GM23338 (cell line): ENCODE data around the gene TNFSF8. TPM values are rescaled to one million over a fixed set of nuclear protein-coding genes. Genes with fewer than 3 reads are reported as not detected.

Experiments used
- ATAC-seq: fragments of 200-7000 bp; cut with Tn5 transposase; 3 replicates; pipeline ENCODE4 v1.9.1; 2020
- DNase-seq: peaks from one replicate; pipeline ENCODE4 v3.0.0-alpha.2; 2015; ENCODE audit warnings: low spot score
- H2AFZ ChIP-seq: fragments of 200-600 bp; sonication (generic); 2 replicates; pipeline ENCODE4 v1.8.0; 2016; ENCODE audit warnings: antibody characterized with exemption, mild to moderate bottlenecking, moderate library complexity
- H3F3A ChIP-seq: fragments of 200-600 bp; sonication (generic); replicated peaks from 2 replicates; pipeline ENCODE4 v1.8.0; 2017; ENCODE audit warnings: antibody characterized with exemption, mixed run types, low read depth
- H3K27ac ChIP-seq: fragments of 200-600 bp; sonication (generic); 2 replicates; pipeline ENCODE4 v1.6.1; 2016; ENCODE audit warnings: low read depth
- H3K27me3 ChIP-seq: fragments of 200-600 bp; sonication (generic); 2 replicates; pipeline ENCODE4 v1.8.0; 2016; ENCODE audit warnings: mild to moderate bottlenecking, mixed run types, moderate library complexity; ENCODE audit not compliant: insufficient read depth
- H3K36me3 ChIP-seq: fragments of 200-600 bp; sonication (generic); 2 replicates; pipeline ENCODE4 v1.8.0; 2016; ENCODE audit warnings: mild to moderate bottlenecking; ENCODE audit not compliant: insufficient read depth
- H3K4me1 ChIP-seq: fragments of 200-600 bp; sonication (generic); 2 replicates; pipeline ENCODE4 v1.8.0; 2016; ENCODE audit warnings: mild to moderate bottlenecking, moderate library complexity; ENCODE audit not compliant: insufficient read depth
- H3K4me2 ChIP-seq: fragments of 200-600 bp; sonication (generic); 2 replicates; pipeline ENCODE4 v1.7.1; 2017; ENCODE audit warnings: mixed run types
- H3K4me3 ChIP-seq: fragments of 200-600 bp; sonication (generic); 2 replicates; pipeline ENCODE4 v1.6.1; 2016; ENCODE audit warnings: mixed run types
- H3K79me2 ChIP-seq: fragments of 200-600 bp; sonication (generic); replicated peaks from 2 replicates; pipeline ENCODE4 v1.8.0; 2017; ENCODE audit warnings: mild to moderate bottlenecking; ENCODE audit not compliant: insufficient read depth
- H3K9me2 ChIP-seq: fragments of 200-600 bp; sonication (generic); 2 replicates; pipeline ENCODE4 v1.8.0; 2017; ENCODE audit not compliant: insufficient read depth
- H4K20me1 ChIP-seq: fragments of 200-600 bp; sonication (generic); replicated peaks from 2 replicates; pipeline ENCODE4 v1.8.0; 2017; ENCODE audit warnings: mild to moderate bottlenecking; ENCODE audit not compliant: insufficient read depth
- H3K27ac Mint-ChIP-seq: 2 replicates; pipeline ENCODE4 v1.8.0; 2020; ENCODE audit warnings: inconsistent platforms, mild to moderate bottlenecking, moderate library complexity, mixed read lengths
- H3K27me3 Mint-ChIP-seq: 3 replicates; pipeline ENCODE4 v1.8.0; 2022; ENCODE audit warnings: low read depth, mild to moderate bottlenecking, moderate library complexity, mixed read lengths, inconsistent platforms; ENCODE audit not compliant: insufficient read depth, poor library complexity
- H3K36me3 Mint-ChIP-seq: 3 replicates; pipeline ENCODE4 v1.8.0; 2021; ENCODE audit warnings: low read depth, mild to moderate bottlenecking, inconsistent platforms, moderate library complexity, mixed read lengths
- H3K4me1 Mint-ChIP-seq: 3 replicates; pipeline ENCODE4 v1.8.0; 2020; ENCODE audit warnings: mild to moderate bottlenecking, inconsistent platforms, mixed read lengths
- H3K4me3 Mint-ChIP-seq: 3 replicates; pipeline ENCODE4 v1.8.0; 2021; ENCODE audit warnings: moderate library complexity, mild to moderate bottlenecking, inconsistent platforms, mixed read lengths
- H3K9me3 Mint-ChIP-seq: 3 replicates; pipeline ENCODE4 v1.8.0; 2020; ENCODE audit warnings: moderate library complexity, mild to moderate bottlenecking, inconsistent platforms, mixed read lengths
- CTCF ChIP-seq, 2 experiments: fragments of 200-600 bp in 1 of 2; sonication (generic) in 1 of 2; conservative IDR thresholded peaks; 2 replicates each; pipeline versions ENCODE4 v1.5.1 to v1.6.1; 2016 to 2017; ENCODE audit warnings: antibody characterized with exemption in 2 of 2, low read depth in 2 of 2, mild to moderate bottlenecking in 2 of 2, moderate library complexity in 1 of 2
- ETS1 ChIP-seq: IDR thresholded peaks from 2 replicates; pipeline ENCODE4 v1.6.1; 2016; ENCODE audit warnings: antibody characterized with exemption
- EZH2 ChIP-seq: fragments of 200-600 bp; sonication (generic); IDR thresholded peaks from one replicate; pipeline ENCODE4 v1.8.0; 2017; ENCODE audit warnings: antibody characterized with exemption, mild to moderate bottlenecking, low read depth; ENCODE audit not compliant: unreplicated experiment
- JUNB ChIP-seq: IDR thresholded peaks from one replicate; pipeline ENCODE4 v1.6.1; 2016; ENCODE audit warnings: antibody characterized with exemption; ENCODE audit not compliant: unreplicated experiment
- POLR2AphosphoS5 ChIP-seq: IDR thresholded peaks from 2 replicates; pipeline ENCODE4 v1.6.1; 2016; ENCODE audit warnings: antibody characterized with exemption, low read depth
- STAT1 ChIP-seq: IDR thresholded peaks from one replicate; pipeline ENCODE4 v1.6.1; 2016; ENCODE audit warnings: antibody characterized with exemption; ENCODE audit not compliant: unreplicated experiment
- ZNF114 ChIP-seq: fragments of 250-450 bp; sonication (Bioruptor Pico); IDR thresholded peaks from 2 replicates; pipeline ENCODE4 v1.5.0; 2020; ENCODE audit warnings: mild to moderate bottlenecking, moderate library complexity
- ZNF331 ChIP-seq: fragments of 250-450 bp; sonication (Bioruptor Pico); IDR thresholded peaks from 2 replicates; pipeline ENCODE4 v1.5.0; 2020; ENCODE audit warnings: low read depth, mild to moderate bottlenecking, moderate library complexity
- polyA plus RNA-seq: library from polyadenylated mRNA; unstranded; fragments of >200 nt; fragmentation: Nextera tagmentation; extraction: Ambion mirVana; gene quantifications from 2 replicates; pipeline ENCODE4 v1.2.1, GENCODE V29; 2016
- total RNA-seq: library from RNA; depleted of rRNA; stranded (reverse); fragments of >200 nt; shearing (Covaris generic); gene quantifications from 2 replicates; pipeline ENCODE4 v1.2.3, GENCODE V29; 2014
- TF ChIP-seq, protein P1 (sequence below): fragments of 250-450 bp; sonication (Bioruptor Pico); IDR thresholded peaks from 2 replicates; pipeline ENCODE4 v1.5.0; 2020; ENCODE audit warnings: mild to moderate bottlenecking, moderate library complexity
- TF ChIP-seq, protein P2 (sequence below): IDR thresholded peaks from one replicate; pipeline ENCODE4 v1.6.1; 2018; ENCODE audit warnings: antibody characterized with exemption; ENCODE audit not compliant: unreplicated experiment

The TNFSF8 gene
- total and polyA plus RNA-seq, 2 experiments from 2014 or later: not detected

GRCh38 chr9:114902786-114903524 is 27.4 kb downstream of the TNFSF8 start:
- H3K36me3 Mint-ChIP-seq: no peaks in the 10 kb centered on the region

More at GRCh38 chr9:114902786-114903524, 27.4 kb downstream of the TNFSF8 start:
- Histone ChIP-seq H3K36me3 (no peaks in the 10 kb centered on the region), H3K4me2 (no peak overlapping the region), H3K9me2 (no peaks in the 10 kb centered on the region), H3K4me1 (0 out of 2 replicates have a peak, but pooled peaks cover under 1% of the 10 kb centered on the region), H2AFZ (no peak overlapping the region), H3K79me2 (no peaks in the 10 kb centered on the region), H3K27me3 (no peaks in the 10 kb centered on the region), H4K20me1 (no peaks in the 10 kb centered on the region), H3K4me3 (no peak overlapping the region), H3F3A (no peaks in the 10 kb centered on the region), H3K27ac (no peak overlapping the region)
- ATAC-seq: no peak
- TF ChIP-seq POLR2AphosphoS5 (no peak), ZNF331 (CRISPR knock-in tag) (no peak), EZH2 (no peak), JUNB (no peak), CTCF (conservative IDR thresholded peaks at IDR 0.05; ENCODE audit: low read depth in 2 of 2) (no peak), ETS1 (no peak), STAT1 (no peak), ZNF114 (CRISPR knock-in tag) (no peak)
- TF ChIP-seq, protein P1, sequence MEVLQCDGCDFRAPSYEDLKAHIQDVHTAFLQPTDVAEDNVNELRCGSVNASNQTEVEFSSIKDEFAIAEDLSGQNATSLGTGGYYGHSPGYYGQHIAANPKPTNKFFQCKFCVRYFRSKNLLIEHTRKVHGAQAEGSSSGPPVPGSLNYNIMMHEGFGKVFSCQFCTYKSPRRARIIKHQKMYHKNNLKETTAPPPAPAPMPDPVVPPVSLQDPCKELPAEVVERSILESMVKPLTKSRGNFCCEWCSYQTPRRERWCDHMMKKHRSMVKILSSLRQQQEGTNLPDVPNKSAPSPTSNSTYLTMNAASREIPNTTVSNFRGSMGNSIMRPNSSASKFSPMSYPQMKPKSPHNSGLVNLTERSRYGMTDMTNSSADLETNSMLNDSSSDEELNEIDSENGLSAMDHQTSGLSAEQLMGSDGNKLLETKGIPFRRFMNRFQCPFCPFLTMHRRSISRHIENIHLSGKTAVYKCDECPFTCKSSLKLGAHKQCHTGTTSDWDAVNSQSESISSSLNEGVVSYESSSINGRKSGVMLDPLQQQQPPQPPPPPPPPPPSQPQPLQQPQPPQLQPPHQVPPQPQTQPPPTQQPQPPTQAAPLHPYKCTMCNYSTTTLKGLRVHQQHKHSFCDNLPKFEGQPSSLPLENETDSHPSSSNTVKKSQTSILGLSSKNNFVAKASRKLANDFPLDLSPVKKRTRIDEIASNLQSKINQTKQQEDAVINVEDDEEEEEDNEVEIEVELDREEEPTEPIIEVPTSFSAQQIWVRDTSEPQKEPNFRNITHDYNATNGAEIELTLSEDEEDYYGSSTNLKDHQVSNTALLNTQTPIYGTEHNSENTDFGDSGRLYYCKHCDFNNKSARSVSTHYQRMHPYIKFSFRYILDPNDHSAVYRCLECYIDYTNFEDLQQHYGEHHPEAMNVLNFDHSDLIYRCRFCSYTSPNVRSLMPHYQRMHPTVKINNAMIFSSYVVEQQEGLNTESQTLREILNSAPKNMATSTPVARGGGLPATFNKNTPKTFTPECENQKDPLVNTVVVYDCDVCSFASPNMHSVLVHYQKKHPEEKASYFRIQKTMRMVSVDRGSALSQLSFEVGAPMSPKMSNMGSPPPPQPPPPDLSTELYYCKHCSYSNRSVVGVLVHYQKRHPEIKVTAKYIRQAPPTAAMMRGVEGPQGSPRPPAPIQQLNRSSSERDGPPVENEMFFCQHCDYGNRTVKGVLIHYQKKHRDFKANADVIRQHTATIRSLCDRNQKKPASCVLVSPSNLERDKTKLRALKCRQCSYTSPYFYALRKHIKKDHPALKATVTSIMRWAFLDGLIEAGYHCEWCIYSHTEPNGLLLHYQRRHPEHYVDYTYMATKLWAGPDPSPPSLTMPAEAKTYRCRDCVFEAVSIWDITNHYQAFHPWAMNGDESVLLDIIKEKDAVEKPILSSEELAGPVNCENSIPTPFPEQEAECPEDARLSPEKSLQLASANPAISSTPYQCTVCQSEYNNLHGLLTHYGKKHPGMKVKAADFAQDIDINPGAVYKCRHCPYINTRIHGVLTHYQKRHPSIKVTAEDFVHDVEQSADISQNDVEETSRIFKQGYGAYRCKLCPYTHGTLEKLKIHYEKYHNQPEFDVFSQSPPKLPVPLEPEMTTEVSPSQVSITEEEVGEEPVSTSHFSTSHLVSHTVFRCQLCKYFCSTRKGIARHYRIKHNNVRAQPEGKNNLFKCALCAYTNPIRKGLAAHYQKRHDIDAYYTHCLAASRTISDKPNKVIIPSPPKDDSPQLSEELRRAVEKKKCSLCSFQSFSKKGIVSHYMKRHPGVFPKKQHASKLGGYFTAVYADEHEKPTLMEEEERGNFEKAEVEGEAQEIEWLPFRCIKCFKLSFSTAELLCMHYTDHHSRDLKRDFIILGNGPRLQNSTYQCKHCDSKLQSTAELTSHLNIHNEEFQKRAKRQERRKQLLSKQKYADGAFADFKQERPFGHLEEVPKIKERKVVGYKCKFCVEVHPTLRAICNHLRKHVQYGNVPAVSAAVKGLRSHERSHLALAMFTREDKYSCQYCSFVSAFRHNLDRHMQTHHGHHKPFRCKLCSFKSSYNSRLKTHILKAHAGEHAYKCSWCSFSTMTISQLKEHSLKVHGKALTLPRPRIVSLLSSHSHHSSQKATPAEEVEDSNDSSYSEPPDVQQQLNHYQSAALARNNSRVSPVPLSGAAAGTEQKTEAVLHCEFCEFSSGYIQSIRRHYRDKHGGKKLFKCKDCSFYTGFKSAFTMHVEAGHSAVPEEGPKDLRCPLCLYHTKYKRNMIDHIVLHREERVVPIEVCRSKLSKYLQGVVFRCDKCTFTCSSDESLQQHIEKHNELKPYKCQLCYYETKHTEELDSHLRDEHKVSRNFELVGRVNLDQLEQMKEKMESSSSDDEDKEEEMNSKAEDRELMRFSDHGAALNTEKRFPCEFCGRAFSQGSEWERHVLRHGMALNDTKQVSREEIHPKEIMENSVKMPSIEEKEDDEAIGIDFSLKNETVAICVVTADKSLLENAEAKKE (CRISPR knock-in tag): no peak
- TF ChIP-seq, protein P2, sequence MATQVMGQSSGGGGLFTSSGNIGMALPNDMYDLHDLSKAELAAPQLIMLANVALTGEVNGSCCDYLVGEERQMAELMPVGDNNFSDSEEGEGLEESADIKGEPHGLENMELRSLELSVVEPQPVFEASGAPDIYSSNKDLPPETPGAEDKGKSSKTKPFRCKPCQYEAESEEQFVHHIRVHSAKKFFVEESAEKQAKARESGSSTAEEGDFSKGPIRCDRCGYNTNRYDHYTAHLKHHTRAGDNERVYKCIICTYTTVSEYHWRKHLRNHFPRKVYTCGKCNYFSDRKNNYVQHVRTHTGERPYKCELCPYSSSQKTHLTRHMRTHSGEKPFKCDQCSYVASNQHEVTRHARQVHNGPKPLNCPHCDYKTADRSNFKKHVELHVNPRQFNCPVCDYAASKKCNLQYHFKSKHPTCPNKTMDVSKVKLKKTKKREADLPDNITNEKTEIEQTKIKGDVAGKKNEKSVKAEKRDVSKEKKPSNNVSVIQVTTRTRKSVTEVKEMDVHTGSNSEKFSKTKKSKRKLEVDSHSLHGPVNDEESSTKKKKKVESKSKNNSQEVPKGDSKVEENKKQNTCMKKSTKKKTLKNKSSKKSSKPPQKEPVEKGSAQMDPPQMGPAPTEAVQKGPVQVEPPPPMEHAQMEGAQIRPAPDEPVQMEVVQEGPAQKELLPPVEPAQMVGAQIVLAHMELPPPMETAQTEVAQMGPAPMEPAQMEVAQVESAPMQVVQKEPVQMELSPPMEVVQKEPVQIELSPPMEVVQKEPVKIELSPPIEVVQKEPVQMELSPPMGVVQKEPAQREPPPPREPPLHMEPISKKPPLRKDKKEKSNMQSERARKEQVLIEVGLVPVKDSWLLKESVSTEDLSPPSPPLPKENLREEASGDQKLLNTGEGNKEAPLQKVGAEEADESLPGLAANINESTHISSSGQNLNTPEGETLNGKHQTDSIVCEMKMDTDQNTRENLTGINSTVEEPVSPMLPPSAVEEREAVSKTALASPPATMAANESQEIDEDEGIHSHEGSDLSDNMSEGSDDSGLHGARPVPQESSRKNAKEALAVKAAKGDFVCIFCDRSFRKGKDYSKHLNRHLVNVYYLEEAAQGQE: no peak
- Mint-ChIP-seq H3K27me3 (peaks cover 7% of the 10 kb centered on the region), H3K4me3 (no peak overlapping the region), H3K9me3 (no peaks in the 10 kb centered on the region), H3K27ac (no peak overlapping the region), H3K4me1 (peaks cover 1% of the 10 kb centered on the region; the same call in 2 of the 3 replicates)
- DNase-seq: no peak
